MM.1S (cell line): ENCODE measurements around the gene PDZRN4.

Experiments
- DNase-seq: peaks from one replicate; pipeline ENCODE4 v3.0.0-alpha.2; 2015
- H2AFZ ChIP-seq: fragments of 300-600 bp; sonication (generic); 2 replicates; pipeline ENCODE4 v1.6.0; 2016; ENCODE audit warnings: antibody characterized with exemption, low read length
- H3F3A ChIP-seq: fragments of 300-600 bp; sonication (generic); 2 replicates; pipeline ENCODE4 v1.6.1; 2016; ENCODE audit warnings: mild to moderate bottlenecking, antibody characterized with exemption, low read length, moderate library complexity, mixed read lengths; ENCODE audit not compliant: insufficient read depth
- H3K27ac ChIP-seq: fragments of 300-600 bp; sonication (generic); 2 replicates; pipeline ENCODE4 v1.5.1; 2016; ENCODE audit warnings: mild to moderate bottlenecking, low read length
- H3K27me3 ChIP-seq: fragments of 300-600 bp; sonication (generic); replicated peaks from 2 replicates; pipeline ENCODE4 v1.6.0; 2016; ENCODE audit warnings: low read length; ENCODE audit not compliant: insufficient read depth
- H3K36me3 ChIP-seq: fragments of 300-600 bp; sonication (generic); replicated peaks from 2 replicates; pipeline ENCODE4 v1.6.1; 2016; ENCODE audit warnings: mild to moderate bottlenecking, low read length, mixed read lengths; ENCODE audit not compliant: insufficient read depth
- H3K4me1 ChIP-seq: fragments of 300-600 bp; sonication (generic); 2 replicates; pipeline ENCODE4 v1.6.1; 2016; ENCODE audit warnings: low read length, mixed read lengths
- H3K4me2 ChIP-seq: fragments of 300-600 bp; sonication (generic); 2 replicates; pipeline ENCODE4 v1.6.0; 2016; ENCODE audit warnings: low read depth, low read length
- H3K4me3 ChIP-seq: fragments of 300-600 bp; sonication (generic); 2 replicates; pipeline ENCODE4 v1.5.1; 2016; ENCODE audit warnings: low read length, mixed read lengths
- H3K79me2 ChIP-seq: fragments of 300-600 bp; sonication (generic); 2 replicates; pipeline ENCODE4 v1.6.1; 2016; ENCODE audit warnings: mixed run types, low read length, mixed read lengths
- H3K9ac ChIP-seq: fragments of 300-600 bp; sonication (generic); 2 replicates; pipeline ENCODE4 v1.6.1; 2016; ENCODE audit warnings: low read length, mixed read lengths
- H3K9me2 ChIP-seq: fragments of 300-600 bp; sonication (generic); replicated peaks from 2 replicates; pipeline ENCODE4 v1.6.1; 2016; ENCODE audit warnings: mild to moderate bottlenecking, low read length, mixed read lengths; ENCODE audit not compliant: insufficient read depth
- H3K9me3 ChIP-seq: fragments of 300-600 bp; sonication (generic); replicated peaks from 2 replicates; pipeline ENCODE4 v1.6.1; 2016; ENCODE audit warnings: mild to moderate bottlenecking, low read length, mixed read lengths; ENCODE audit not compliant: insufficient read depth
- H4K20me1 ChIP-seq: fragments of 300-600 bp; sonication (generic); 2 replicates; pipeline ENCODE4 v1.6.1; 2016; ENCODE audit warnings: mild to moderate bottlenecking, low read length, moderate library complexity, mixed read lengths; ENCODE audit not compliant: insufficient read depth
- CTCF ChIP-seq: fragments of 300-600 bp; sonication (generic); IDR thresholded peaks from 2 replicates; pipeline ENCODE4 v1.5.1; 2016; ENCODE audit warnings: antibody characterized with exemption, low read length, mixed read lengths
- EZH2 ChIP-seq: fragments of 300-600 bp; sonication (generic); optimal IDR thresholded peaks from 2 replicates; pipeline ENCODE3; 2017; ENCODE audit warnings: low read depth, mild to moderate bottlenecking, antibody characterized with exemption, low read length, mixed read lengths
- EZH2phosphoT487 ChIP-seq: fragments of 300-600 bp; sonication (generic); IDR thresholded peaks from 2 replicates; pipeline ENCODE4 v1.6.1; 2018; ENCODE audit warnings: antibody characterized with exemption, low read length

Gene PDZRN4

DNA sequence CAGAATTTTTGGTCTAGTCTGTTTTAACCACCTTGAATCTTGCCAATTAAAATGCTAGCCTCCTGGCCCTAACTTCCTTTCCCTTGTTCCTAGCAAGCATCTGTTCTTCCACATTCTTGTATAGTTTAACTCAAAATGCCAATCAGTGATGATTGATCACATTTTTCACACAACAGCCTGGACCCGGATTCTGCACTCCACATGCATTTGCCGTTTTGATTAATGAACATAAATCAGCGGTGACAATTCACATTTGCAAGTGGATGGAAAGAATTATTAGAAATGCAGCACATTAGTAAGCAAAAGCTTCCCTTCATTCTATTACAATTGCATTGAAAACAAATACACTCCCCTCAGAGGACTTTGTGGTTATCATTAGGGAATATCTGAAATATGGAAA, 83.4 kb downstream of the PDZRN4 start:
- Histone ChIP-seq H3K79me2 (no peaks in the 10 kb centered on the region), H4K20me1 (no peaks in the 10 kb centered on the region), H3K4me2 (no peak overlapping the region), H3K36me3 (no peaks in the 10 kb centered on the region), H3K27me3 (no peaks in the 10 kb centered on the region), H3K27ac (no peak overlapping the region), H3K9me3 (no peaks in the 10 kb centered on the region), H3K4me1 (no peaks in the 10 kb centered on the region; the same call in 1 of the 2 replicates), H3F3A (no peaks in the 10 kb centered on the region), H3K9me2 (no peaks in the 10 kb centered on the region), H3K4me3 (no peak overlapping the region), H2AFZ (no peak overlapping the region), H3K9ac (no peak overlapping the region)
- no peak for DNase-seq
- no peak for TF ChIP-seq CTCF
- no peak for TF ChIP-seq EZH2
- no peak for TF ChIP-seq EZH2phosphoT487

GRCh38 chr12:41274643-41275042, 86.5 kb downstream of the PDZRN4 start:
- Histone ChIP-seq H3F3A (no peaks in the 10 kb centered on the region), H3K79me2 (no peaks in the 10 kb centered on the region), H3K4me2 (no peak overlapping the region), H4K20me1 (no peaks in the 10 kb centered on the region), H3K4me1 (no peaks in the 10 kb centered on the region), H3K4me3 (no peak overlapping the region), H2AFZ (no peak overlapping the region), H3K27ac (no peak overlapping the region), H3K27me3 (no peaks in the 10 kb centered on the region), H3K9me3 (no peaks in the 10 kb centered on the region), H3K36me3 (no peaks in the 10 kb centered on the region), H3K9me2 (no peaks in the 10 kb centered on the region), H3K9ac (no peak overlapping the region)
- TF ChIP-seq CTCF (no peak), EZH2phosphoT487 (no peak), EZH2 (no peak)
- DNase-seq, result no peak

- Histone ChIP-seq H3K4me1 (no peaks in the 10 kb centered on the region), H3K36me3 (no peaks in the 10 kb centered on the region), H3K79me2 (no peaks in the 10 kb centered on the region), H3K4me3 (no peak overlapping the region), H3K4me2 (peak overlapping the region; percentile 41; the same call in 1 of the 2 replicates), H3K9ac (no peak overlapping the region), H3F3A (no peaks in the 10 kb centered on the region), H3K27me3 (no peaks in the 10 kb centered on the region), H4K20me1 (no peaks in the 10 kb centered on the region), H3K9me3 (no peaks in the 10 kb centered on the region), H3K9me2 (no peaks in the 10 kb centered on the region), H3K27ac (no peak overlapping the region), H2AFZ (0 out of 2 replicates have a peak overlapping the region, but pooled peaks have one; percentile 31)
- DNase-seq, result peak; percentile 67
- no peak for TF ChIP-seq EZH2phosphoT487
- peak; percentile 75 for TF ChIP-seq CTCF
- no peak for TF ChIP-seq EZH2
Observed at GRCh38 chr12:41277100-41277945, 89.2 kb downstream of the PDZRN4 start.
